CD14-positive monocyte (primary cell): ENCODE data around the gene MCC. TPM values are rescaled to one million over a fixed set of nuclear protein-coding genes. Genes with fewer than 3 reads are reported as not detected.

Source experiments
- DNase-seq, 3 donors: peaks; one replicate each; pipeline ENCODE4 v3.0.0-alpha.2; 2011 to 2022
- H2AFZ ChIP-seq: 2 replicates; pipeline ENCODE4 v1.6.0; 2012; ENCODE audit warnings: mild to moderate bottlenecking, low read depth, low read length, inconsistent platforms; ENCODE audit not compliant: insufficient read depth, poor library complexity, severe bottlenecking
- H3K27ac ChIP-seq, 2 donors: 1 replicate in 1 of 2; 2 replicates in 1 of 2; pipeline ENCODE4 v1.5.1; 2012 to 2013; ENCODE audit warnings: low read length in 2 of 2, control low read depth in 1 of 2, inconsistent platforms in 1 of 2, low read depth in 1 of 2, mild to moderate bottlenecking in 1 of 2
- H3K27me3 ChIP-seq, 2 donors: one replicate each; pipeline versions ENCODE4 v1.6.0 to v1.6.1; 2011 to 2013; ENCODE audit warnings: low read length in 2 of 2; ENCODE audit not compliant: control insufficient read depth in 2 of 2, insufficient read depth in 2 of 2
- H3K36me3 ChIP-seq, 2 donors: replicated peaks in 1 of 2; 1 replicate in 1 of 2; 2 replicates in 1 of 2; pipeline versions ENCODE4 v1.5.1 to v1.6.1; 2012 to 2013; ENCODE audit warnings: low read length in 2 of 2, control low read depth in 1 of 2, inconsistent platforms in 1 of 2, mild to moderate bottlenecking in 1 of 2; ENCODE audit not compliant: insufficient read depth in 2 of 2, control insufficient read depth in 1 of 2
- H3K4me1 ChIP-seq, 2 donors: 1 replicate in 1 of 2; 2 replicates in 1 of 2; pipeline versions ENCODE4 v1.5.1 to v1.6.1; 2012 to 2013; ENCODE audit warnings: low read length in 2 of 2, control low read depth in 1 of 2, inconsistent platforms in 1 of 2, mild to moderate bottlenecking in 1 of 2, moderate library complexity in 1 of 2; ENCODE audit not compliant: insufficient read depth in 2 of 2, control insufficient read depth in 1 of 2
- H3K4me2 ChIP-seq: replicated peaks from 2 replicates; pipeline ENCODE3; 2012; ENCODE audit warnings: low read length, moderate library complexity, mild to moderate bottlenecking; ENCODE audit not compliant: poor library complexity, severe bottlenecking; ENCODE audit errors: extremely low read depth
- H3K4me3 ChIP-seq, 3 experiments: fragments of 200-600 bp in 1 of 3; sonication (generic) in 1 of 3; replicated peaks in 1 of 3; 1 replicate in 2 of 3; 2 replicates in 1 of 3; pipeline ENCODE4 v1.5.1; 2011 to 2013; ENCODE audit warnings: low read length in 3 of 3, mild to moderate bottlenecking in 3 of 3, control low read depth in 2 of 3, low read depth in 2 of 3, inconsistent platforms in 1 of 3, moderate library complexity in 1 of 3
- H3K79me2 ChIP-seq: 2 replicates; pipeline ENCODE4 v1.6.0; 2012; ENCODE audit warnings: mild to moderate bottlenecking, control low read depth, inconsistent platforms, low read length, moderate library complexity; ENCODE audit not compliant: insufficient read depth
- H3K9ac ChIP-seq: 2 replicates; pipeline ENCODE4 v1.6.0; 2017; ENCODE audit warnings: low read length, mild to moderate bottlenecking; ENCODE audit not compliant: insufficient read depth, poor library complexity, severe bottlenecking
- H3K9me3 ChIP-seq, 2 donors: replicated peaks in 1 of 2; 1 replicate in 1 of 2; 2 replicates in 1 of 2; pipeline versions ENCODE4 v1.5.1 to v1.6.1; 2012 to 2013; ENCODE audit warnings: low read length in 2 of 2, control low read depth in 1 of 2; ENCODE audit not compliant: control insufficient read depth in 1 of 2, insufficient read depth in 1 of 2
- H4K20me1 ChIP-seq: 2 replicates; pipeline ENCODE4 v1.6.0; 2012; ENCODE audit warnings: mild to moderate bottlenecking, low read length, control low read depth, moderate library complexity; ENCODE audit not compliant: insufficient read depth
- H3K27ac Mint-ChIP-seq, 7 donors: one replicate each; pipeline ENCODE4 v1.8.0; 2020; ENCODE audit warnings: mild to moderate bottlenecking in 7 of 7, mixed read lengths in 7 of 7, moderate library complexity in 6 of 7, inconsistent platforms in 2 of 7
- H3K27me3 Mint-ChIP-seq, 3 donors: one replicate each; pipeline ENCODE4 v1.8.0; 2021 to 2022; ENCODE audit warnings: low read depth in 3 of 3, mild to moderate bottlenecking in 3 of 3, mixed read lengths in 3 of 3, moderate library complexity in 3 of 3, inconsistent platforms in 1 of 3
- H3K36me3 Mint-ChIP-seq, 2 donors: one replicate each; pipeline ENCODE4 v1.8.0; 2020; ENCODE audit warnings: mixed read lengths in 2 of 2, inconsistent platforms in 1 of 2, mild to moderate bottlenecking in 1 of 2
- H3K4me1 Mint-ChIP-seq: one replicate; pipeline ENCODE4 v1.8.0; 2020; ENCODE audit warnings: mild to moderate bottlenecking, mixed read lengths
- H3K4me3 Mint-ChIP-seq, 2 donors: one replicate each; pipeline ENCODE4 v1.8.0; 2020; ENCODE audit warnings: mild to moderate bottlenecking in 2 of 2, mixed read lengths in 2 of 2, moderate library complexity in 1 of 2
- H3K9me3 Mint-ChIP-seq, 7 donors: one replicate each; pipeline ENCODE4 v1.8.0; 2020 to 2022; ENCODE audit warnings: mixed read lengths in 7 of 7, mild to moderate bottlenecking in 6 of 7, moderate library complexity in 6 of 7, inconsistent platforms in 2 of 7
- WGBS: methylation state at CpG from one replicate; pipeline ENCODE4 v1.1.5; 2013; ENCODE audit warnings: missing lambda C conversion rate; ENCODE audit not compliant: insufficient coverage; 5-methylcytosine and 5-hydroxymethylcytosine counted together
- intact Hi-C, 2 donors: fragments of 100-400 bp; cut with micrococcal nuclease; formaldehyde crosslinking; loops; one replicate each; pipeline versions ENCODE4 v1.15.0 to v1.15.1; 2023
- polyA plus RNA-seq, 3 donors: library from polyadenylated mRNA; depleted of rRNA in 1 of 3; unstranded in 2 of 3; stranded (reverse) in 1 of 3; fragments of 300-500 nt in 2 of 3; fragments of >200 nt in 1 of 3; fragmentation: Illumina TruSeq in 2 of 3; gene quantifications; 1 replicate in 2 of 3; 2 replicates in 1 of 3; pipeline ENCODE4 v1.2.3, GENCODE V29; 2012 to 2021
- TF ChIP-seq, protein P1 (sequence below): fragments of 200-600 bp; IDR thresholded peaks from one replicate; pipeline ENCODE4 v1.8.0; 2022; ENCODE audit warnings: antibody characterized with exemption, mild to moderate bottlenecking

Gene MCC
- polyA plus RNA-seq, 3 donors: 0.09 TPM; not detected in 2

- Mint-ChIP-seq H3K4me1 (no peaks in the 10 kb centered on the region), H3K27me3 (peaks cover 1 to 5% (median 2%) of the 10 kb centered on the region in 3 donors), H3K36me3 (no peaks in the 10 kb centered on the region), H3K9me3 (peaks cover 0 to 4% (median 0%) of the 10 kb centered on the region in 7 donors), H3K27ac (no peak overlapping the region), H3K4me3 (no peak overlapping the region)
- no peak overlapping the region for H3K4me2 ChIP-seq
- TF ChIP-seq, protein P1, sequence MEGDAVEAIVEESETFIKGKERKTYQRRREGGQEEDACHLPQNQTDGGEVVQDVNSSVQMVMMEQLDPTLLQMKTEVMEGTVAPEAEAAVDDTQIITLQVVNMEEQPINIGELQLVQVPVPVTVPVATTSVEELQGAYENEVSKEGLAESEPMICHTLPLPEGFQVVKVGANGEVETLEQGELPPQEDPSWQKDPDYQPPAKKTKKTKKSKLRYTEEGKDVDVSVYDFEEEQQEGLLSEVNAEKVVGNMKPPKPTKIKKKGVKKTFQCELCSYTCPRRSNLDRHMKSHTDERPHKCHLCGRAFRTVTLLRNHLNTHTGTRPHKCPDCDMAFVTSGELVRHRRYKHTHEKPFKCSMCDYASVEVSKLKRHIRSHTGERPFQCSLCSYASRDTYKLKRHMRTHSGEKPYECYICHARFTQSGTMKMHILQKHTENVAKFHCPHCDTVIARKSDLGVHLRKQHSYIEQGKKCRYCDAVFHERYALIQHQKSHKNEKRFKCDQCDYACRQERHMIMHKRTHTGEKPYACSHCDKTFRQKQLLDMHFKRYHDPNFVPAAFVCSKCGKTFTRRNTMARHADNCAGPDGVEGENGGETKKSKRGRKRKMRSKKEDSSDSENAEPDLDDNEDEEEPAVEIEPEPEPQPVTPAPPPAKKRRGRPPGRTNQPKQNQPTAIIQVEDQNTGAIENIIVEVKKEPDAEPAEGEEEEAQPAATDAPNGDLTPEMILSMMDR: no peak
- no peaks in the 10 kb centered on the region for H3K36me3 ChIP-seq
- H3K9me3 ChIP-seq: no peaks in the 10 kb centered on the region
- whole genome bisulfite sequencing: 90% methylated on average over 6 of the region's 9 CpGs
- H2AFZ ChIP-seq: no peak overlapping the region
- no peaks in the 10 kb centered on the region for H3K27me3 ChIP-seq
- H3K27ac ChIP-seq: no peak overlapping the region
- no peak overlapping the region for H3K9ac ChIP-seq
- no peaks in the 10 kb centered on the region for H3K4me1 ChIP-seq
- no peak overlapping the region for H3K4me3 ChIP-seq
- intact Hi-C loops: no loop called here
- no peaks in the 10 kb centered on the region for H3K79me2 ChIP-seq
- no peak for DNase-seq
- no peaks in the 10 kb centered on the region for H4K20me1 ChIP-seq
Observed at GRCh38 chr5:113215401-113216060, 272.7 kb downstream of the MCC start.

- Histone ChIP-seq H2AFZ (no peak overlapping the region), H3K27ac (no peak overlapping the region), H3K4me2 (no peak overlapping the region), H3K4me1 (no peaks in the 10 kb centered on the region), H3K27me3 (no peaks in the 10 kb centered on the region), H3K4me3 (no peak overlapping the region), H3K36me3 (no peaks in the 10 kb centered on the region), H4K20me1 (no peaks in the 10 kb centered on the region), H3K9me3 (no peaks in the 10 kb centered on the region), H3K79me2 (no peaks in the 10 kb centered on the region), H3K9ac (no peak overlapping the region)
- no peaks in the 10 kb centered on the region for H3K36me3 Mint-ChIP-seq
- WGBS: 100% methylated on average over 1 of the region's 1 CpG
- TF ChIP-seq, protein P1: no peak
- H3K4me1 Mint-ChIP-seq: no peaks in the 10 kb centered on the region
- no peak overlapping the region for H3K4me3 Mint-ChIP-seq
- intact Hi-C loops: no loop called here
- no peak overlapping the region for H3K27ac Mint-ChIP-seq
- peaks cover 0 to 3% (median 2%) of the 10 kb centered on the region in 3 donors for H3K27me3 Mint-ChIP-seq
- no peak for DNase-seq
- H3K9me3 Mint-ChIP-seq: peaks cover 0 to under 1% (median 0%) of the 10 kb centered on the region in 7 donors
Observed at GRCh38 chr5:113214606-113215323, 273.5 kb downstream of the MCC start.
